Endothelial cell of umbilical vein (primary cell): ENCODE results near the gene PEBP1.

Source experiments
- EZH2 ChIP-seq: IDR thresholded peaks from 2 replicates; pipeline ENCODE4 v1.6.1; 2012; ENCODE audit warnings: borderline replicate concordance, low read depth, mild to moderate bottlenecking, moderate library complexity, low read length, inconsistent platforms; ENCODE audit not compliant: severe bottlenecking
- MYC ChIP-seq: IDR thresholded peaks from one replicate; pipeline ENCODE4 v1.6.1; 2011; ENCODE audit warnings: mild to moderate bottlenecking, low read depth, low read length
- POLR2A ChIP-seq: IDR thresholded peaks from 2 replicates; pipeline ENCODE4 v1.6.1; 2012; ENCODE audit warnings: low read depth, mild to moderate bottlenecking, control low read depth, low read length
- TF ChIP-seq, protein P1 (sequence below), 2 donors: IDR thresholded peaks; 1 replicate in 1 of 2; 2 replicates in 1 of 2; pipeline ENCODE4 v1.5.1; 2011; ENCODE audit warnings: low read length in 2 of 2, mild to moderate bottlenecking in 2 of 2, moderate library complexity in 2 of 2, control low read depth in 1 of 2, inconsistent platforms in 1 of 2, low read depth in 1 of 2; ENCODE audit not compliant: insufficient read depth in 1 of 2; ENCODE audit errors: extremely low read depth in 1 of 2
- TF ChIP-seq, protein P2 (sequence below): IDR thresholded peaks from 2 replicates; pipeline ENCODE4 v1.6.1; 2011; ENCODE audit not compliant: insufficient read depth, insufficient read length

DNA sequence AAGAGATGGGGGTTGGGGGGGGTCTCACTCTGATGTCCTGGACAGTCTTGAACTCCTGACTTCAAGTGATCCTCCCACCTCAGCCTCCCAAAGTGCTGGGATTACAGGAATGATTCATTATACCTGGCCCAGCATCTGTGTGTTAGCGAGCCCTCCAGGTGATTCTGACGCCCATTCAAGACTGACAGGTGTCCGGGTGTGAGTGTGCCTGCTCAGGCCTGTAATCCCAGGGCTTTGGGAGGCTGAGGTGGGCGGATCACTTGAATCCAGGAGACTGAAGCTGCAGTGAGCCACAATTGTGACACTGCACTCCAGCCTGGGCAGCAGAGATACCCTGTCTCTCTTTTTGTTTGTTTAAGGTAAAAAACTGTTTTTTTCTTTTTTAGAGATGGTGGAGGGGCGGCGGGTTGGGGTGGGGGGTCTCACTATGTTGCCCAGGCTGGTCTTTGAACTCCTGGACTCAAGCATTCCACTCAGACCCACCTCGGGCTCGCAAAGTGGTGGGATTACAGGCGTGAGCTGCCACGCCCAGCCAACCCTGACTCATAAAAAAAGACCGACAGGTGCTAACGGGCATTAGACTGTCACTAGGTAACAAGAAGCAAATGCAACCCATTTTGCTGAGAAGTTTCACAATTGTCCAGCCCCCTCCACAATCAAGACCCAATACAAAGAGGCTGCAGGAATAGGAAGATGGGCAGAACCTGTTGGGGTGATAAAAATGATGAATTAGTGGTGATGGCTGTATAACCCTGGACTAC, 36.8 kb upstream of the PEBP1 start:
- TF ChIP-seq POLR2A (no peak), MYC (no peak), EZH2 (no peak)
- TF ChIP-seq, protein P1, sequence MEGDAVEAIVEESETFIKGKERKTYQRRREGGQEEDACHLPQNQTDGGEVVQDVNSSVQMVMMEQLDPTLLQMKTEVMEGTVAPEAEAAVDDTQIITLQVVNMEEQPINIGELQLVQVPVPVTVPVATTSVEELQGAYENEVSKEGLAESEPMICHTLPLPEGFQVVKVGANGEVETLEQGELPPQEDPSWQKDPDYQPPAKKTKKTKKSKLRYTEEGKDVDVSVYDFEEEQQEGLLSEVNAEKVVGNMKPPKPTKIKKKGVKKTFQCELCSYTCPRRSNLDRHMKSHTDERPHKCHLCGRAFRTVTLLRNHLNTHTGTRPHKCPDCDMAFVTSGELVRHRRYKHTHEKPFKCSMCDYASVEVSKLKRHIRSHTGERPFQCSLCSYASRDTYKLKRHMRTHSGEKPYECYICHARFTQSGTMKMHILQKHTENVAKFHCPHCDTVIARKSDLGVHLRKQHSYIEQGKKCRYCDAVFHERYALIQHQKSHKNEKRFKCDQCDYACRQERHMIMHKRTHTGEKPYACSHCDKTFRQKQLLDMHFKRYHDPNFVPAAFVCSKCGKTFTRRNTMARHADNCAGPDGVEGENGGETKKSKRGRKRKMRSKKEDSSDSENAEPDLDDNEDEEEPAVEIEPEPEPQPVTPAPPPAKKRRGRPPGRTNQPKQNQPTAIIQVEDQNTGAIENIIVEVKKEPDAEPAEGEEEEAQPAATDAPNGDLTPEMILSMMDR (IDR thresholded peaks at IDR 0.05; ENCODE audit: extremely low read depth in 1 of 2, insufficient read depth in 1 of 2, low read depth in 1 of 2, low read length in 2 of 2): no peak
- TF ChIP-seq, protein P2, sequence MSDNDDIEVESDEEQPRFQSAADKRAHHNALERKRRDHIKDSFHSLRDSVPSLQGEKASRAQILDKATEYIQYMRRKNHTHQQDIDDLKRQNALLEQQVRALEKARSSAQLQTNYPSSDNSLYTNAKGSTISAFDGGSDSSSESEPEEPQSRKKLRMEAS: no peak
